Measurements from ENCODE around the gene FARS2. TPM values are rescaled to one million over a fixed set of nuclear protein-coding genes. Genes with fewer than 3 reads are reported as not detected.

The FARS2 gene
- total and polyA plus RNA-seq, 10 donors = 9.0 to 27.4 (median 19.8) TPM

- intact Hi-C loops (cut with DNase I; ENCODE audit: low total_unique reads) = no loop called here
- TF ChIP-seq POLR2AphosphoS5 (IDR thresholded peaks at IDR 0.05) (peak; percentile 60 to 76 (median 65)), POLR2A (IDR thresholded peaks at IDR 0.05) (no peak)
- TF ChIP-seq, protein P1, sequence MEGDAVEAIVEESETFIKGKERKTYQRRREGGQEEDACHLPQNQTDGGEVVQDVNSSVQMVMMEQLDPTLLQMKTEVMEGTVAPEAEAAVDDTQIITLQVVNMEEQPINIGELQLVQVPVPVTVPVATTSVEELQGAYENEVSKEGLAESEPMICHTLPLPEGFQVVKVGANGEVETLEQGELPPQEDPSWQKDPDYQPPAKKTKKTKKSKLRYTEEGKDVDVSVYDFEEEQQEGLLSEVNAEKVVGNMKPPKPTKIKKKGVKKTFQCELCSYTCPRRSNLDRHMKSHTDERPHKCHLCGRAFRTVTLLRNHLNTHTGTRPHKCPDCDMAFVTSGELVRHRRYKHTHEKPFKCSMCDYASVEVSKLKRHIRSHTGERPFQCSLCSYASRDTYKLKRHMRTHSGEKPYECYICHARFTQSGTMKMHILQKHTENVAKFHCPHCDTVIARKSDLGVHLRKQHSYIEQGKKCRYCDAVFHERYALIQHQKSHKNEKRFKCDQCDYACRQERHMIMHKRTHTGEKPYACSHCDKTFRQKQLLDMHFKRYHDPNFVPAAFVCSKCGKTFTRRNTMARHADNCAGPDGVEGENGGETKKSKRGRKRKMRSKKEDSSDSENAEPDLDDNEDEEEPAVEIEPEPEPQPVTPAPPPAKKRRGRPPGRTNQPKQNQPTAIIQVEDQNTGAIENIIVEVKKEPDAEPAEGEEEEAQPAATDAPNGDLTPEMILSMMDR (IDR thresholded peaks at IDR 0.05 in 8 of 11, conservative IDR thresholded peaks at IDR 0.05 in 3 of 11) = no peak
- Histone ChIP-seq H3K9me3 (no peaks in the 10 kb centered on the region), H3K4me3 (peak overlapping the region in 7 of 8 donors; percentile 17 to 63 (median 28)), H3K36me3 (no peaks in the 10 kb centered on the region), H3K4me1 (peaks cover 4 to 69% (median 47%) of the 10 kb centered on the region in 6 donors), H3K27ac (peak overlapping the region; percentile 50 to 92 (median 84)), H3K27me3 (replicated peaks in 1 of 7) (no peaks in the 10 kb centered on the region)
- WGBS, 5 donors = 32 to 50% (median 38%) methylated on average over 19 to 21 of the region's 21 CpGs
- peak; percentile 88 for DNase-seq
Observed at GRCh38 chr6:5723841-5724691, 462.8 kb downstream of the FARS2 start.

DNA sequence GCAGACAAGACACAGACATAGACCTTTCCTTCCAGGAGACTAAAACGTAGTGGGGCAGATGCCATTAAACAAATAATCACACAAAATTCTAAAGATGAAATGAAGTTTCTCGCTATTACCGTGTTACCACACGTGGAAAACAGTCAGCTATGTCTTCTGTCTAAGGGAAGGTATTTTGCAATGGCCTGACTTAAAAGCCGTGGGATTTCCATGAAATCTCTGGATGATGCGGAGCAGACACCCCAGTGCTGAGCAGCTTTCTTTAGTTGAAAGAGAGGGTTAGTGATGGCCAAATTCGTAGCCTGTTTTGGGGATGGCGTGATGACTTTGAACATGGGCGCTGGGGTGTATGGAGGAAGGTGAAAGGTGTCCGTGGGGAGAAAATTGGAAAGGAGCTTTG is 463.6 kb downstream of the FARS2 start:
- TF ChIP-seq POLR2A (IDR thresholded peaks at IDR 0.05) (no peak), POLR2AphosphoS5 (IDR thresholded peaks at IDR 0.05) (no peak)
- TF ChIP-seq, protein P1 (IDR thresholded peaks at IDR 0.05 in 8 of 11, conservative IDR thresholded peaks at IDR 0.05 in 3 of 11) = no peak
- H3K9me3 ChIP-seq = no peaks in the 10 kb centered on the region
- no peaks in the 10 kb centered on the region for H3K27me3 ChIP-seq (replicated peaks in 1 of 7)
- H3K4me3 ChIP-seq = peak overlapping the region in 1 of 8 donors; percentile 63
- H3K27ac ChIP-seq = peak overlapping the region in 5 of 8 donors; percentile 72 to 92 (median 84)
- WGBS, 5 donors = 90 to 94% (median 92%) methylated on average over 10 of the region's 10 CpGs
- H3K36me3 ChIP-seq = no peaks in the 10 kb centered on the region
- intact Hi-C loops (cut with DNase I; ENCODE audit: low total_unique reads) = no loop called here
- no peak for DNase-seq
- peaks cover 4 to 78% (median 47%) of the 10 kb centered on the region in 6 donors for H3K4me1 ChIP-seq

- TF ChIP-seq POLR2A (IDR thresholded peaks at IDR 0.05) = no peak
- TF ChIP-seq, protein P1 (IDR thresholded peaks at IDR 0.05 in 8 of 11, conservative IDR thresholded peaks at IDR 0.05 in 3 of 11) = no peak
- TF ChIP-seq POLR2AphosphoS5 (IDR thresholded peaks at IDR 0.05) = no peak
Observed at GRCh38 chr6:5726976-5727718, 465.8 kb downstream of the FARS2 start.

More at GRCh38 chr6:5726976-5727718, 465.8 kb downstream of the FARS2 start:
- H3K4me1 ChIP-seq = peaks cover 4 to 81% (median 47%) of the 10 kb centered on the region in 6 donors
- no peaks in the 10 kb centered on the region for H3K27me3 ChIP-seq (replicated peaks in 1 of 7)
- 80 to 91% (median 90%) methylated on average over 16 to 17 of the region's 17 CpGs for WGBS, 5 donors
- H3K4me3 ChIP-seq = no peak overlapping the region
- intact Hi-C loops (cut with DNase I; ENCODE audit: low total_unique reads) = no loop called here
- no peak for DNase-seq
- no peaks in the 10 kb centered on the region for H3K36me3 ChIP-seq
- no peak overlapping the region for H3K27ac ChIP-seq
- no peaks in the 10 kb centered on the region for H3K9me3 ChIP-seq

Measured in spleen (tissue), 11 donors.